SH-SY5Y (cell line): ENCODE measurements around the gene PTPN3.

ENCODE experiments used
- GATA2 ChIP-seq: IDR thresholded peaks from 2 replicates; pipeline ENCODE4 v1.6.1; 2011; ENCODE audit warnings: mild to moderate bottlenecking, low read depth, low read length
- GATA3 ChIP-seq: IDR thresholded peaks from 2 replicates; pipeline ENCODE4 v1.6.1; 2011; ENCODE audit warnings: low read depth, mild to moderate bottlenecking, low read length, moderate library complexity

- TF ChIP-seq GATA3 (no peak), GATA2 (no peak)
Measured at GRCh38 chr9:109450346-109450745, 47.8 kb downstream of the PTPN3 start.
